HG02870 (cell line): Measurements from ENCODE around the gene DICER1.

Source experiments
- ATAC-seq: cut with Tn5 transposase; IDR thresholded peaks from one replicate; pipeline ENCODE4 v1.9.1; 2021; ENCODE audit warnings: mild to moderate bottlenecking, moderate library complexity; ENCODE audit not compliant: unreplicated experiment

The DICER1 gene

GRCh38 chr14:95125915-95126314 lies 31.4 kb downstream of the DICER1 start:
- ATAC-seq: no peak

GRCh38 chr14:95125221-95125620 lies 32.1 kb downstream of the DICER1 start:
- no peak for ATAC-seq

- no peak for ATAC-seq
Observed at GRCh38 chr14:95123891-95124579, 33.3 kb downstream of the DICER1 start.

- no peak for ATAC-seq
Observed at GRCh38 chr14:95122621-95122945, 34.7 kb downstream of the DICER1 start.

DNA sequence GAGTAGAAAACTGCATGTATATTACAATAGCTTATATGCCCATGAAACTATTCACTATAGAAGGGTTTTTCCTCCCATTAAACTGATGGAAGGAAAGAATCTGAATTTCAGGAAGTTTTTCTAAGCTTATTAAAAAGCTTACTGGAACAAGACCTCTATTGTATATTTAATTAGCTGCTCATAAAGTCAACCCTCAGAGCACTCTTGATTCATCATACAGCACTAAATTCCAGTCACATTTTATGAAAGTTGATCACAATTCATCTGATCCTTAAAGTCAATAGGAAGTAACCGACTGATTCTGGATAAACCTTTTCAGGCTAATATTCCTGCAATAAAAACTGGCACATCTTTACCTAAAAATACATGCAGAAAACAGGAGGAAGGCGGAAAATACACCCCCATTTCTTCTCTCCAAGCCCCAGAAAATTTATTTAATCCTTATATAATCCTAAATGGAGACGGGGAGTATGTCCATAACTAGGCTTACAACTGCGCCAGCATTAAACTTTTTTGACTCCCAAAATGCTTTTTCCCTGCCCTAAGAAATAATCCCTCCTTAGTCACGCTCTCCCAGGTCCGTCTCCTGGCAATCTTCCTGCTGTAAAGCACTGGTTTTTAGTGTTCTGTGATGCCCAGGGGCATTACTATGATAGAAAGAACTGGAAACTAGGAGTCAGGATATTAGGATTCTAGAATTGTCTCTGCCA lies 35.3 kb downstream of the DICER1 start:
- ATAC-seq: no peak

DNA sequence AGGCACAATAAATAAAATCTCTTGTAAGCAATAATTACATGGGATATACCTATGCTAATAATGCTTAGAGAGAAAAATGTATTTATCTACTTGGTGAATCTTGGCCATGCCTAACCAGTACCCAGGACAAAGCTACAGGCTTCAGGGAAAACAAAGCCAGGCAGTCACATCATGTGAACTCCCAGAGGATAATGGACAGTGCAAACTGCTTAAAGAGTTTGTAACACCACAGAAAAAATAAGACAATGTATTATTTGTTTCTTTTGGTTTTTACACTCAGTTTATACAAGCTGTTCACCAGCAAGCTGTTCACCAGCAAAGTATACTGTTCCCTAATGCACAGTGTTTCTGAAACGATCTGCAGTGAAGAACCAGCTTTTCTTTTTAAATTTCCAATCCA lies 38.0 kb downstream of the DICER1 start:
- ATAC-seq: no peak

DNA sequence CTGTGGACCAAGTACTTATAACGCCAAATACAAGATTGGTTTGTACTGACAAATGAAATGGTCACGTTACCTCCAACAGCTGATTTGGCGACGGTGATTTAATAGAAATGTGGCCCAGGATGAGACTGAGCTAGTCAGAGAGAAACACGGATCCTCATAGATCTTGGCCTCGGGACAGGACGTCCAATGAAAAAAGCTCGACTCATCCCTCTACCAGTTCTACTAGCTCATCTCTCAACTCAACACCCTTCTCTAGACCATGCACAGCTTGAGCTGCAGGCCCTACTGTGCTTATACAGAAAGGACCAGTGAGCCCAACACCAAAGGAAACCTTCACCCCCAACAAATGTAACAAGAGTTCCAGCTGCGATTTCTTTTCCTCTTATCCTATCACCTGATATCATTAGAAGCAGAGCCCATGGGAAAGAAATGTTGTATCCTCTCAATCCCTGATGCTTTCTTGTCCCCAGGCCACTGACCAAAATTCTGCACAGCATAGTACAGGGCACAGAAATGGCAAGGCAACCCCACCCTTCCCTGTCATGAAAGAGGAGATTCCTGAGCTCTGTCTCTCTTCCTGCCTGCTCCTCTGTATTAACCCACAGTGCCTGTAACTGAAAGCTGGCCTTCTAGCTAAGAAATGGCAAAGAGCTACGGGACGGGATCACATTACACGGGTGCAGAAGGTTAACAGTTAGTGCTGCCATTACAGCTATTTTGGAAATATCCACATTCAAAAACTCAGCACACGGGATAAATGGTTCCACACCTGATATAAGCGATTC lies 39.2 kb downstream of the DICER1 start:
- no peak for ATAC-seq

DNA sequence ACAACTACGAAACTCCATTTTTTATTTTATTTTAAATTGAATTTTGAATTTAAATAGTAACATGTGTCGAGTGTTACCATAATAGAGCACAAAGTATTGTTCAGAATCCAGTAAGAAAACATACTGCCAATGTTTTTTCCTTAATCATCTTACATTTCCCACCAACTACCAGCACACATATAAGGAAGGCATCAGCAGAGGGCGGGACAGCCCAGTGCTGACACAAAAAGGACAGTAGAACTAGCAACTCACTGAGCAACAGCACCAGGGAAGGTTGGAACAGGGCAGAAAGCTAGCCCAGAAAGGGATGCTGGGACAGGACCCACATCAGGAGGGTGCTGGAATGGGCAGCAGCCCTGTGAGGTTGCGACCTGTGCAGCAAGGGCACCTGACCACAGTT lies 43.9 kb downstream of the DICER1 start:
- ATAC-seq: no peak

DNA sequence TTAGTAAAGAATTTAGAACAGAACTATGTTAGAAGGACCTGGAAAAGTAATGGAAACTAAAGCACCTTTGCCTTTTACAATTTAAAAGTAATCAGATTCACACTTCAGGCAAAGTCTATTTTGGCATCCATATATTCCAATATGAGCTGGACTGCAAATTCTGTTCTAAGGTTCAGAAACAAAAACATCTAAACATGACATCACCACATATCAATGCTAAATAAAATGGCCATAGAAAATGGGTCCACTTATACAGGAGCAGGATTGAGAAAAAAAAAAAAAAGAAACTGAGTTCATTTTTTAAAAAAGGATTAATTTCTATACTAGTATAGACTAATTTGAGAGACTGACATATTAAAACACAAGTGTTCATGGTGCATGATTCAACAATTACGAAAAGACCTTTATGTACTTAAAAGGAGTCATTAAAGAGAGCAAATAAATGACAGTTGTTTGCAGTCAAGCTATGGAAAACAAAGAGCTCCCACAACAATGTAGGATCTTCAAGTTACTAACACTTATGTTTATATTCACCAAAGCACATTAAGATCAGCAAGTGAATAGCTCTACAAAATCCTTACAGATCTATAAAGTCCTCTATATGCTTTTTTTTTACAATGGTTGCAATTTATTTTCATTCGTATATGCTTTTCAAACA lies 45.7 kb downstream of the DICER1 start:
- ATAC-seq: no peak

GRCh38 chr14:95110178-95110577 lies 47.2 kb downstream of the DICER1 start:
- ATAC-seq: no peak

DNA sequence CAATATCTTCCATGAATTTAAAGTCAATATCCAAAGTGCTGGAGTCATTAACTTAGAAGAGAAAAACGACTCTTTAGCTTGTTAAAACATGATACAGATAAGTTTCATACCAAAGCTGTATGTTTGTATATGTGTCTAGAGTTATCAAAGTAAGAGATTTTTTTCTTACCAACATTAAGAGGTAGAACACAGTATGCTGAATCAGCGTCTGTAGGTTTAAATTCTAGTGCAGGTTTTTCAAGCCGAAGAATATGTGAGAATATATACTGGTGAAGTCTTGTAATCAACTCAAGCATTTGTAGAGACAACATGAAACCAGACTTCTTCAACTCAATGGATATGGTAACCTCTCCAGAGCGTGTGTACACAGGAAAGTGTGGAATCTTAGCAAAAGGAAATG lies 49.6 kb downstream of the DICER1 start:
- ATAC-seq: no peak

DNA sequence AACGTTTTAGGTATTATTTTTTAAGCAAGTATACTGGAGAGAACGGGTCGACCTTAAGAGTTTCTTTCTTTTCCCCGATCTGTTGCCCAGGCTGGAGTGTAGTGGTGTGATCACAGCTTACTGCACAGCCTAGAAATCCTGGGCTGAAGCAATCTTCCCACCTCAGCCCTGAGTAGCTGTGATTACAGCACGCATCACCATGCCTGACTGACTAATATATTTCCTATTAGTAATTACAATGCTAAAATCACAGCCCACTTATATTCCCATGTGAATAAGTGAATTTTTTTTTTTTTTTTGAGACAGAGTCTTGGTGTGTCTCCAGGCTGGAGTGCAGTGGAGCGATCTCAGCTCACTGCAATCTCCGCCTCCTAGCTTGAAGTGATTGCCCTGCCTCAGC lies 50.4 kb downstream of the DICER1 start:
- no peak for ATAC-seq

DNA sequence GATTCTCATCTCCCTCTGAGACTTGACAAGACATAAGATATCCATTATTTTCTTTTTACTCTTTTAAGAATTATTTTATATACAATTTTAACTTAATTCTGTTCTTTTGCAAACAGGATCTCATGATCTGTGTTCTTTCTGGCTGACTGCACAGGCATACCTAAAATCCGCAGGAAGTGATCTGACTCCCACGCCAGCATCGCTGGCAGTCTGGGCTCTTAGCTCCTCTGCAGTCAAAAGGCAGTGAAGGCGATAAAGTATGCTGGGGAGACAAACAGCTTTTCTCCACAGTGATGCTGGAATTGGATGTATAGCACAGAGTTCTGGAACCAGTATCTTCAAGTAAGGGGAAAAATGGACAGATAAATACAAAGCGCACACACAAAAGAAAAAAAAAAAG lies 52.4 kb downstream of the DICER1 start:
- ATAC-seq: no peak

GRCh38 chr14:95102680-95103044 lies 54.7 kb downstream of the DICER1 start:
- ATAC-seq: no peak

- ATAC-seq: no peak
Observed at GRCh38 chr14:95101736-95102679, 55.3 kb downstream of the DICER1 start.

GRCh38 chr14:95098984-95099599 lies 58.2 kb downstream of the DICER1 start:
- no peak for ATAC-seq

DNA sequence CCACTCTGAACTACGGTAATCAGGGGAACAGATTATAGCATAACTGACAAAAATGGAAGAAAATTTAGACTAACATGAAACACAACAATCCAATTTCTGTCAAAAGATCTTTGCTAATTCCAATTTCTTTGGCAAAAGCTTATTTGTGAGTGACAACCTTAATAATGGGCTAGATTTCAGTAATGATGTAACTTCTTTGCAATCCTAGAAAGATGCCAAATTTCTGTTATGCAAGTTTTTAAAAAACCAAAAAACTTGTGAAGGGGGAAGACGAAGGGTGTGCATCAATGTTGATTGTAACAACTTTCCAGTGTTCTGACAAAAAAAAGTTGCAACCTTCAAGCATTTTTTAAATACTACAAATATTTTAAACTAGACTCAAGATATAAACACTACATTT lies 59.9 kb downstream of the DICER1 start:
- no peak for ATAC-seq

- no peak for ATAC-seq
Observed at GRCh38 chr14:95096476-95096875, 60.9 kb downstream of the DICER1 start.

- no peak for ATAC-seq
Observed at GRCh38 chr14:95095996-95096395, 61.3 kb downstream of the DICER1 start.

DNA sequence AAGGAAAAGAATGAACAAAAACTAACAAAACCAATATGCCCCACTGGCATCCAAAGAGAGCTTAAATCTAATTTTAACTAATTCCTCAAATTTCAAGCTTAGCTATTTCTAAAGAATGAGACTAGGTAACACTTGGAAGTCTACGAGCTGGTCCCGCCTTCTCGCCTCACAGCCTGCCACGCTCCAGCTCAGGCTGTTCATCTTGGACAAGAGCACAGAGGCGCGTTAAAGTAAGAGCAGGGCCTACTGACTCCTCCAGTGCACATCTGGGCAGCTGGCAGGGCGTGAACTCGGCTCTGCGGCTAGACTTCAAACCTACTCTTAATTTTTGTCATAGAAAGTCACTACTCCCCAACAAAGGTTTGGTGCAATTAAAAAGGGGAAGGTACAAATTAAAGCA lies 64.6 kb downstream of the DICER1 start:
- ATAC-seq: no peak
